ENCODE results near the gene GDAP1L1. TPM values are rescaled to one million over a fixed set of nuclear protein-coding genes. Genes with fewer than 3 reads are reported as not detected.

Gene GDAP1L1
- total RNA-seq, 1 donor = 0.18 TPM

DNA sequence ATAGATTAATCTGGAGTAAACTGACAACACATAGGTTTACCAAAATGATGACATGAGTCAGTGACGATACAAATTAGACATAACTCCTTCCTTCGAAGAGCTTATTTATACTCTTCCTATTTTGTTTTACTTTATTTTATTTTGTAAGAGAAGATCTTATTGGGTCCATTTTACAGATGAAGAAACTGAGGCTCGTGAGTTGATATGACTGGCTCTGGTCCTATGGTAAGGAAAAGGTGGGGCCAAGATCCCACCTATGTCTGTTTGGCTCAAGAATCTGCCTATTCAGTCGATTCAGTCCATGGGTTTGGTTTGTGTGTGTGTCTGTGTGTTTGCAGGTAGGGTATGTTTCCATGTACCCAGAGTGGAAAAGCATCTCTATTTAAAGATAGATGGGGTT, 81.3 kb downstream of the GDAP1L1 start:
- no peak for DNase-seq (ENCODE audit: low read depth)
- H3K4me3 ChIP-seq (ENCODE audit: low read depth, low read length) = no peak overlapping the region
- TF ChIP-seq, protein P1, sequence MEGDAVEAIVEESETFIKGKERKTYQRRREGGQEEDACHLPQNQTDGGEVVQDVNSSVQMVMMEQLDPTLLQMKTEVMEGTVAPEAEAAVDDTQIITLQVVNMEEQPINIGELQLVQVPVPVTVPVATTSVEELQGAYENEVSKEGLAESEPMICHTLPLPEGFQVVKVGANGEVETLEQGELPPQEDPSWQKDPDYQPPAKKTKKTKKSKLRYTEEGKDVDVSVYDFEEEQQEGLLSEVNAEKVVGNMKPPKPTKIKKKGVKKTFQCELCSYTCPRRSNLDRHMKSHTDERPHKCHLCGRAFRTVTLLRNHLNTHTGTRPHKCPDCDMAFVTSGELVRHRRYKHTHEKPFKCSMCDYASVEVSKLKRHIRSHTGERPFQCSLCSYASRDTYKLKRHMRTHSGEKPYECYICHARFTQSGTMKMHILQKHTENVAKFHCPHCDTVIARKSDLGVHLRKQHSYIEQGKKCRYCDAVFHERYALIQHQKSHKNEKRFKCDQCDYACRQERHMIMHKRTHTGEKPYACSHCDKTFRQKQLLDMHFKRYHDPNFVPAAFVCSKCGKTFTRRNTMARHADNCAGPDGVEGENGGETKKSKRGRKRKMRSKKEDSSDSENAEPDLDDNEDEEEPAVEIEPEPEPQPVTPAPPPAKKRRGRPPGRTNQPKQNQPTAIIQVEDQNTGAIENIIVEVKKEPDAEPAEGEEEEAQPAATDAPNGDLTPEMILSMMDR (IDR thresholded peaks at IDR 0.05; ENCODE audit: insufficient read depth, low read length) = no peak

Other genes starting within 250 kb of the GDAP1L1 start
- gene JPH2, start 60.1 kb upstream of the GDAP1L1 start, total RNA-seq (ENCODE audit: low replicate concordance) = under 0.01 and 0.82 TPM in 2 replicates
- gene OSER1, start 36.5 kb upstream of the GDAP1L1 start, total RNA-seq (ENCODE audit: low replicate concordance) = 12.6 and 45.1 TPM in 2 replicates
- 1.8 and 11.0 TPM in 2 replicates for gene FITM2, start 63.9 kb downstream of the GDAP1L1 start, total RNA-seq (ENCODE audit: low replicate concordance)
- not detected in 2 replicates for gene R3HDML, start 89.7 kb downstream of the GDAP1L1 start, total RNA-seq (ENCODE audit: low replicate concordance)
- gene HNF4A, start 108.4 kb downstream of the GDAP1L1 start, total RNA-seq (ENCODE audit: low replicate concordance) = not detected in 2 replicates
- 11.1 and 18.0 TPM in 2 replicates for gene TTPAL, start 228.6 kb downstream of the GDAP1L1 start, total RNA-seq (ENCODE audit: low replicate concordance)